Suprapubic skin (tissue), 4 donors: ENCODE results near the gene VAT1. TPM values are rescaled to one million over a fixed set of nuclear protein-coding genes. Genes with fewer than 3 reads are reported as not detected.

Source experiments
- DNase-seq, 2 donors: peaks; one replicate each; pipeline ENCODE4 v3.0.0-alpha.2; 2019; ENCODE audit warnings: low spot score in 2 of 2
- H3K27ac ChIP-seq: fragments of 200-600 bp; sonication (generic); one replicate; pipeline ENCODE4 v1.5.1; 2019
- H3K27me3 ChIP-seq: fragments of 200-600 bp; sonication (generic); one replicate; pipeline ENCODE4 v1.5.1; 2019
- H3K36me3 ChIP-seq: fragments of 200-600 bp; sonication (generic); one replicate; pipeline ENCODE4 v1.5.1; 2019
- H3K4me1 ChIP-seq: fragments of 200-600 bp; sonication (generic); one replicate; pipeline ENCODE4 v1.5.1; 2019
- H3K4me3 ChIP-seq: fragments of 200-600 bp; sonication (generic); one replicate; pipeline ENCODE4 v1.5.1; 2019; ENCODE audit warnings: mild to moderate bottlenecking
- H3K9me3 ChIP-seq: fragments of 200-600 bp; sonication (generic); one replicate; pipeline ENCODE4 v1.5.1; 2019
- EP300 ChIP-seq: sonication (generic); formaldehyde crosslinking; IDR thresholded peaks from one replicate; pipeline ENCODE4 v1.6.1; 2017; ENCODE audit warnings: antibody characterized with exemption
- POLR2A ChIP-seq, 2 donors: fragments of 450-650 bp; IDR thresholded peaks; one replicate each; pipeline ENCODE4 v1.6.1; 2017; ENCODE audit warnings: antibody characterized with exemption in 2 of 2, mild to moderate bottlenecking in 2 of 2, moderate library complexity in 2 of 2
- POLR2AphosphoS5 ChIP-seq, 3 donors: sonication (generic); formaldehyde crosslinking; IDR thresholded peaks; one replicate each; pipeline ENCODE4 v1.6.1; 2017; ENCODE audit warnings: antibody characterized with exemption in 3 of 3
- WGBS: methylation state at CpG from one replicate; pipeline ENCODE4 v1.1.5; 2018; 5-methylcytosine and 5-hydroxymethylcytosine counted together
- total RNA-seq, 4 donors: library from RNA; depleted of rRNA; stranded (reverse); fragments of >200 nt; gene quantifications; one replicate each; pipeline ENCODE4 v1.1.0, GENCODE V29; 2016
- TF ChIP-seq, protein P1 (sequence below), 2 donors: fragments of 200-600 bp in 1 of 2; fragments of 450-650 bp in 1 of 2; sonication (generic) in 1 of 2; IDR thresholded peaks; one replicate each; pipeline ENCODE4 v1.5.1; 2016 to 2019; ENCODE audit warnings: antibody characterized with exemption in 2 of 2, mild to moderate bottlenecking in 1 of 2, moderate library complexity in 1 of 2

The VAT1 gene
- total RNA-seq, 4 donors from 2014 or later: 125 to 234 (median 188) TPM

- Histone ChIP-seq H3K27ac (peak overlapping the region; percentile 57), H3K36me3 (peaks cover 33% of the 10 kb centered on the region), H3K9me3 (no peaks in the 10 kb centered on the region), H3K4me1 (peaks cover 80% of the 10 kb centered on the region), H3K27me3 (no peaks in the 10 kb centered on the region), H3K4me3 (no peak overlapping the region)
- TF ChIP-seq, protein P1, sequence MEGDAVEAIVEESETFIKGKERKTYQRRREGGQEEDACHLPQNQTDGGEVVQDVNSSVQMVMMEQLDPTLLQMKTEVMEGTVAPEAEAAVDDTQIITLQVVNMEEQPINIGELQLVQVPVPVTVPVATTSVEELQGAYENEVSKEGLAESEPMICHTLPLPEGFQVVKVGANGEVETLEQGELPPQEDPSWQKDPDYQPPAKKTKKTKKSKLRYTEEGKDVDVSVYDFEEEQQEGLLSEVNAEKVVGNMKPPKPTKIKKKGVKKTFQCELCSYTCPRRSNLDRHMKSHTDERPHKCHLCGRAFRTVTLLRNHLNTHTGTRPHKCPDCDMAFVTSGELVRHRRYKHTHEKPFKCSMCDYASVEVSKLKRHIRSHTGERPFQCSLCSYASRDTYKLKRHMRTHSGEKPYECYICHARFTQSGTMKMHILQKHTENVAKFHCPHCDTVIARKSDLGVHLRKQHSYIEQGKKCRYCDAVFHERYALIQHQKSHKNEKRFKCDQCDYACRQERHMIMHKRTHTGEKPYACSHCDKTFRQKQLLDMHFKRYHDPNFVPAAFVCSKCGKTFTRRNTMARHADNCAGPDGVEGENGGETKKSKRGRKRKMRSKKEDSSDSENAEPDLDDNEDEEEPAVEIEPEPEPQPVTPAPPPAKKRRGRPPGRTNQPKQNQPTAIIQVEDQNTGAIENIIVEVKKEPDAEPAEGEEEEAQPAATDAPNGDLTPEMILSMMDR (IDR thresholded peaks at IDR 0.05): no peak
- TF ChIP-seq POLR2A (IDR thresholded peaks at IDR 0.05): no peak
- peak in 1 of 2 donors; percentile 64 for DNase-seq
- WGBS: 56% methylated on average over 8 of the region's 8 CpGs
These were observed 7.3 kb downstream of the VAT1 start for GRCh38 chr17:43014649-43015542.

DNA sequence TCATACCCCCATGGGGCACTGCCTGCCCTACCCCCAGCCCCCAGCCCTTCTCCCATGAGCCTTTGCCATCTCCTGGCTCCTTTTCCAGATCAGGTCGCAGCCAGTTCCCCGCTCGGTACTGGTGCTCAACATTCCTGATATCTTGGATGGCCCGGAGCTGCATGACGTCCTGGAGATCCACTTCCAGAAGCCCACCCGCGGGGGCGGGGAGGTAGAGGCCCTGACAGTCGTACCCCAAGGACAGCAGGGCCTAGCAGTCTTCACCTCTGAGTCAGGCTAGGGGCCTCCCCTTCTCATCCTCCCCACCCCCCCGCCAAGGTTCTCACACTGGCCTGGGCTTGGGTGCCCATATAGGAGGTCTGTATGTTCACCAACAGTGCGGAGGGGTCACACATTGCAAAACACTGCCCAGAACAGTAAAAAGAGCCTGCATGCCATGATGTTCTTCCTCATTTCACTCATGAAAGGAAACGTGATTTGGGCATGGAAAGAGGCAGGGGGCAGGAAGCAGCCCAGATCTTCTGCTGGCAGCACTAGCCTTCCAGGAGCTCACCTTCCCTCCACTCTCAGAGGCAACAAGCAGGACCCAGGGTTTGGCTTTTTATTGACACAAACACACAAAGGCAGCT is 8.1 kb downstream of the VAT1 start:
- peak overlapping the region; percentile 57 for H3K27ac ChIP-seq
- TF ChIP-seq POLR2AphosphoS5 (IDR thresholded peaks at IDR 0.05) (no peak), EP300 (no peak), POLR2A (IDR thresholded peaks at IDR 0.05) (no peak)
- TF ChIP-seq, protein P1 (IDR thresholded peaks at IDR 0.05): no peak

GRCh38 chr17:43013296-43013695 is 8.9 kb downstream of the VAT1 start:
- Histone ChIP-seq H3K36me3 (peaks cover 30% of the 10 kb centered on the region), H3K4me1 (peaks cover 74% of the 10 kb centered on the region), H3K27ac (no peak overlapping the region), H3K9me3 (no peaks in the 10 kb centered on the region), H3K27me3 (no peaks in the 10 kb centered on the region), H3K4me3 (no peak overlapping the region)
- WGBS: 79% methylated on average over 5 of the region's 8 CpGs
- no peak for DNase-seq
- no peak for TF ChIP-seq POLR2A (IDR thresholded peaks at IDR 0.05)
- no peak for TF ChIP-seq EP300
- no peak for TF ChIP-seq POLR2AphosphoS5 (IDR thresholded peaks at IDR 0.05)
- TF ChIP-seq, protein P1 (IDR thresholded peaks at IDR 0.05): no peak

More for the DNA sequence above, 8.1 kb downstream of the VAT1 start:
- H3K4me3 ChIP-seq: no peak overlapping the region
- peaks cover 76% of the 10 kb centered on the region for H3K4me1 ChIP-seq
- 67% methylated on average over 11 of the region's 12 CpGs for WGBS
- H3K27me3 ChIP-seq: no peaks in the 10 kb centered on the region
- H3K9me3 ChIP-seq: no peaks in the 10 kb centered on the region
- peak in 1 of 2 donors; percentile 65 for DNase-seq
- peaks cover 33% of the 10 kb centered on the region for H3K36me3 ChIP-seq

DNA sequence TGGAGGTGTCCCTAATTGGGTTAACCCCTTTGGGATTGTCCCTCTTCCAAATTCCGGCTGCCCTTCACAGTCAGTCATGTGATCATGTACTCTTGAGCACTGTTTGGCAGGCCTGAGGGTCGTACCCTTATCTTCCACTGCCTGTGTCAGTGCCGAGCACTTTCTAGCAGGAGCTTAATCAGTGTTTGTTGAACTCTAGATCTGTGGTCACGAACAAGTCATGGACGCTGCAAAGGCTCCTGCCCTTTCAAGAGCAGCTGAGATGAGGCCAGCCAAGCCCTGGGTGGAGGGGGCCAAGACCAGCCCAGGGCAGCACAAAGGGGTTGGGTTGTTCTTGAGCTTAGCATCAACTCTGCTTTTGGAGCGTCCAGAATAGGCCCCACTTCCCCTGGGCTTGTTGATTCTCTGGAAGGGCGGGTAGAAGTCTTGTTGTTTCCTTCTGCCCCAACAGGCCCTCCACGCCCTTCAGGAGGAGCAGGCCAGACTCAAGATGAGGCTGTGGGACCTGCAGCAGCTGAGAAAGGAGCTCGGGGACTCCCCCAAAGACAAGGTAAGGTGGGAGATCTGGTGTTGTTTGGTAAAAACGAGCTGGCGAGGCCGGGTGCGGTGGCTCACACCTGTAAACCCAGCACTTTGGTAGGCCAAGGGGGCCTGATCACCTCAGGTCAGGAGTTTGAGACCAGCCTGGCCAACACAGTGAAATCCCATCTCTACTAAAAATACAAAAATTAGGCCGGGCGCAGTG is 10.3 kb downstream of the VAT1 start:
- 71% methylated on average over 15 of the region's 15 CpGs for WGBS
- Histone ChIP-seq H3K36me3 (peaks cover 22% of the 10 kb centered on the region), H3K4me3 (no peak overlapping the region), H3K27ac (peak overlapping the region; percentile 47), H3K27me3 (no peaks in the 10 kb centered on the region), H3K9me3 (no peaks in the 10 kb centered on the region), H3K4me1 (peaks cover 76% of the 10 kb centered on the region)
- TF ChIP-seq POLR2A (IDR thresholded peaks at IDR 0.05) (no peak), POLR2AphosphoS5 (IDR thresholded peaks at IDR 0.05) (no peak), EP300 (no peak)
- TF ChIP-seq, protein P1 (IDR thresholded peaks at IDR 0.05): no peak
- no peak for DNase-seq
